HepG2 (cell line): Measurements from ENCODE around the gene ARFGEF3. TPM values are rescaled to one million over a fixed set of nuclear protein-coding genes. Genes with fewer than 3 reads are reported as not detected.

Experiments
- ADNP ChIP-seq: sonication (generic); formaldehyde crosslinking; IDR thresholded peaks from 2 replicates; pipeline ENCODE4 v1.4.0; 2020; ENCODE audit warnings: missing genetic modification reagents
- ASH2L ChIP-seq: fragments of 300-600, 200-600 bp; sonication (generic); IDR thresholded peaks from 2 replicates; pipeline ENCODE4 v1.7.0; 2017; ENCODE audit warnings: low read depth, mild to moderate bottlenecking, moderate library complexity, mixed read lengths, low read length; ENCODE audit not compliant: insufficient read length
- ATF3 ChIP-seq: sonication (generic); formaldehyde crosslinking; IDR thresholded peaks from 2 replicates; pipeline ENCODE4 v1.4.0; 2020; ENCODE audit warnings: missing genetic modification reagents
- DPF2 ChIP-seq: sonication (generic); formaldehyde crosslinking; IDR thresholded peaks from 2 replicates; pipeline ENCODE4 v1.4.0; 2020; ENCODE audit warnings: mild to moderate bottlenecking, low read depth, missing genetic modification reagents, borderline replicate concordance
- FOSL2 ChIP-seq: sonication (generic); formaldehyde crosslinking; IDR thresholded peaks from 2 replicates; pipeline ENCODE4 v1.4.0; 2020; ENCODE audit warnings: missing genetic modification reagents
- FOXA1 ChIP-seq, 2 experiments: fragments of 450-650 bp in 1 of 2; sonication (generic) in 1 of 2; formaldehyde crosslinking in 1 of 2; IDR thresholded peaks; 2 replicates each; pipeline versions ENCODE4 v1.4.0 to v1.6.1; 2016 to 2020; ENCODE audit warnings: missing genetic modification reagents in 1 of 2
- FOXP1 ChIP-seq, 2 experiments: fragments of 450-650 bp in 1 of 2; IDR thresholded peaks; 2 replicates each; pipeline ENCODE4 v1.6.1; 2017 to 2018; ENCODE audit warnings: antibody characterized with exemption in 1 of 2
- GABPA ChIP-seq, 2 experiments: IDR thresholded peaks; 2 replicates each; pipeline ENCODE4 v1.6.1; 2011 to 2016; ENCODE audit warnings: low read depth in 2 of 2, low read length in 1 of 2, missing biosample characterization in 1 of 2, missing genetic modification characterization in 1 of 2
- HOMEZ ChIP-seq: IDR thresholded peaks from 2 replicates; pipeline ENCODE4 v1.6.1; 2016; ENCODE audit warnings: low read depth
- HOXD1 ChIP-seq: sonication (generic); formaldehyde crosslinking; IDR thresholded peaks from 2 replicates; pipeline ENCODE4 v1.5.0; 2020; ENCODE audit warnings: missing genetic modification reagents
- ISL2 ChIP-seq: sonication (generic); formaldehyde crosslinking; IDR thresholded peaks from 2 replicates; pipeline ENCODE4 v1.5.0; 2020; ENCODE audit warnings: missing genetic modification reagents
- RARA ChIP-seq: IDR thresholded peaks from 2 replicates; pipeline ENCODE4 v1.6.1; 2016; ENCODE audit warnings: missing genetic modification reagents, missing compliant biosample characterization
- RFX3 ChIP-seq: IDR thresholded peaks from 2 replicates; pipeline ENCODE4 v1.6.1; 2016; ENCODE audit warnings: missing biosample characterization, missing genetic modification reagents
- RORA ChIP-seq: sonication (generic); formaldehyde crosslinking; IDR thresholded peaks from 2 replicates; pipeline ENCODE4 v1.5.0; 2020; ENCODE audit warnings: mild to moderate bottlenecking, missing genetic modification reagents, moderate library complexity
- SIX4 ChIP-seq: sonication (generic); formaldehyde crosslinking; IDR thresholded peaks from 2 replicates; pipeline ENCODE4 v1.4.0; 2020; ENCODE audit warnings: missing genetic modification reagents
- TBX2 ChIP-seq: sonication (generic); formaldehyde crosslinking; IDR thresholded peaks from 2 replicates; pipeline ENCODE4 v1.5.0; 2020; ENCODE audit warnings: missing genetic modification reagents, mild to moderate bottlenecking, borderline replicate concordance
- ZBTB20 ChIP-seq: sonication (generic); formaldehyde crosslinking; IDR thresholded peaks from 2 replicates; pipeline ENCODE4 v1.8.1; 2023; ENCODE audit warnings: missing genetic modification reagents, low read depth, mild to moderate bottlenecking, borderline replicate concordance
- ZGPAT ChIP-seq: IDR thresholded peaks from 2 replicates; pipeline ENCODE4 v1.6.1; 2016; ENCODE audit warnings: mild to moderate bottlenecking
- ZNF44 ChIP-seq: sonication (generic); formaldehyde crosslinking; IDR thresholded peaks from 2 replicates; pipeline ENCODE4 v1.5.1; 2020; ENCODE audit warnings: mild to moderate bottlenecking, missing genetic modification reagents
- ZNF441 ChIP-seq: sonication (generic); formaldehyde crosslinking; IDR thresholded peaks from 2 replicates; pipeline ENCODE4 v1.7.0; 2021; ENCODE audit warnings: missing genetic modification reagents, borderline replicate concordance
- ZNF746 ChIP-seq: sonication (generic); formaldehyde crosslinking; IDR thresholded peaks from 2 replicates; pipeline ENCODE4 v1.8.0; 2022; ENCODE audit warnings: mild to moderate bottlenecking, missing genetic modification reagents
- ZNF790 ChIP-seq: sonication (generic); formaldehyde crosslinking; IDR thresholded peaks from 2 replicates; pipeline ENCODE4 v1.8.0; 2022; ENCODE audit warnings: missing genetic modification reagents, mild to moderate bottlenecking, borderline replicate concordance
- polyA plus RNA-seq, 8 experiments: library from polyadenylated mRNA; depleted of rRNA in 3 of 8; stranded (reverse) in 7 of 8; unstranded in 1 of 8; fragments of >200 nt; fragmentation: Illumina TruSeq in 4 of 8; extraction: Trizol in 4 of 8; gene quantifications; 2 replicates each; pipeline versions ENCODE4 v1.2.1 to v1.2.3, GENCODE V29; 2011 to 2016; ENCODE audit warnings: low read depth in 4 of 8, missing spikeins in 1 of 8, mixed read lengths in 1 of 8; ENCODE audit not compliant: insufficient read depth in 1 of 8
- total RNA-seq, 5 experiments: library from RNA; depleted of rRNA; stranded (reverse); fragments of >200 nt; fragmentation: Illumina TruSeq; extraction: Trizol; gene quantifications; 2 replicates each; pipeline ENCODE4 v1.2.3, GENCODE V29; 2016; ENCODE audit warnings: low read depth in 1 of 5
- TF ChIP-seq, protein P1 (sequence below): sonication (generic); formaldehyde crosslinking; IDR thresholded peaks from 2 replicates; pipeline ENCODE4 v1.8.1; 2023; ENCODE audit warnings: missing genetic modification reagents, inconsistent platforms, borderline replicate concordance

Gene ARFGEF3
- total and polyA plus RNA-seq, 2 of the 13 experiments (the other 11 are each of a cell fraction or from before 2014, with no cell fraction given) = 0.60 to 2.6 TPM

GRCh38 chr6:138231381-138231886, 69.7 kb downstream of the ARFGEF3 start (continued):
- TF ChIP-seq FOXP1 (IDR thresholded peaks at IDR 0.05) (no peak), FOXP1 (CRISPR knock-in tag; IDR thresholded peaks at IDR 0.05) (peak; percentile 97), ZGPAT (CRISPR knock-in tag) (peak; percentile 35; the same call in 1 of the 2 replicates), HOXD1 (CRISPR knock-in tag) (no peak), ADNP (no peak), GABPA (IDR thresholded peaks at IDR 0.05; ENCODE audit: low read depth, low read length) (no peak), GABPA (CRISPR knock-in tag; IDR thresholded peaks at IDR 0.05; ENCODE audit: low read depth) (peak; percentile 41; the same call in 1 of the 2 replicates), RFX3 (CRISPR knock-in tag) (no peak), RORA (CRISPR knock-in tag) (0 out of 2 replicates have a peak, but pooled peaks have one; percentile 70), ZBTB20 (CRISPR knock-in tag) (peak; percentile 99), HOMEZ (0 out of 2 replicates have a peak, but pooled peaks have one; percentile 26), ZNF44 (CRISPR knock-in tag) (no peak), FOXA1 (IDR thresholded peaks at IDR 0.05) (peak; percentile 92), FOXA1 (CRISPR knock-in tag; IDR thresholded peaks at IDR 0.05) (peak; percentile 81), SIX4 (no peak; the same call in 1 of the 2 replicates), ASH2L (peak; percentile 46), RARA (CRISPR knock-in tag) (peak; percentile 79), ZNF746 (no peak), ISL2 (CRISPR knock-in tag) (no peak), FOSL2 (CRISPR knock-in tag) (peak; percentile 46; the same call in 1 of the 2 replicates), ZNF441 (CRISPR knock-in tag) (no peak), TBX2 (0 out of 2 replicates have a peak, but pooled peaks have one; percentile 15), ATF3 (no peak; the same call in 1 of the 2 replicates), DPF2 (CRISPR knock-in tag) (peak; percentile 67; the same call in 1 of the 2 replicates), ZNF790 (no peak)
- TF ChIP-seq, protein P1, sequence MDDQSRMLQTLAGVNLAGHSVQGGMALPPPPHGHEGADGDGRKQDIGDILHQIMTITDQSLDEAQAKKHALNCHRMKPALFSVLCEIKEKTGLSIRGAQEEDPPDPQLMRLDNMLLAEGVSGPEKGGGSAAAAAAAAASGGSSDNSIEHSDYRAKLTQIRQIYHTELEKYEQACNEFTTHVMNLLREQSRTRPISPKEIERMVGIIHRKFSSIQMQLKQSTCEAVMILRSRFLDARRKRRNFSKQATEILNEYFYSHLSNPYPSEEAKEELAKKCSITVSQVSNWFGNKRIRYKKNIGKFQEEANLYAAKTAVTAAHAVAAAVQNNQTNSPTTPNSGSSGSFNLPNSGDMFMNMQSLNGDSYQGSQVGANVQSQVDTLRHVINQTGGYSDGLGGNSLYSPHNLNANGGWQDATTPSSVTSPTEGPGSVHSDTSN (CRISPR knock-in tag) = no peak
